Stimulated activated CD4-positive, alpha-beta T cell treated with anti-CD3 and anti-CD28 coated beads, Interleukin-4, amount 100 ng/mL, for 4 hours (primary cell): ENCODE results near the gene TPRG1.

Source experiments
- DNase-seq, 2 experiments: peaks; one replicate each; pipeline ENCODE4 v3.0.0-alpha.2; 2020

TPRG1 gene

DNA sequence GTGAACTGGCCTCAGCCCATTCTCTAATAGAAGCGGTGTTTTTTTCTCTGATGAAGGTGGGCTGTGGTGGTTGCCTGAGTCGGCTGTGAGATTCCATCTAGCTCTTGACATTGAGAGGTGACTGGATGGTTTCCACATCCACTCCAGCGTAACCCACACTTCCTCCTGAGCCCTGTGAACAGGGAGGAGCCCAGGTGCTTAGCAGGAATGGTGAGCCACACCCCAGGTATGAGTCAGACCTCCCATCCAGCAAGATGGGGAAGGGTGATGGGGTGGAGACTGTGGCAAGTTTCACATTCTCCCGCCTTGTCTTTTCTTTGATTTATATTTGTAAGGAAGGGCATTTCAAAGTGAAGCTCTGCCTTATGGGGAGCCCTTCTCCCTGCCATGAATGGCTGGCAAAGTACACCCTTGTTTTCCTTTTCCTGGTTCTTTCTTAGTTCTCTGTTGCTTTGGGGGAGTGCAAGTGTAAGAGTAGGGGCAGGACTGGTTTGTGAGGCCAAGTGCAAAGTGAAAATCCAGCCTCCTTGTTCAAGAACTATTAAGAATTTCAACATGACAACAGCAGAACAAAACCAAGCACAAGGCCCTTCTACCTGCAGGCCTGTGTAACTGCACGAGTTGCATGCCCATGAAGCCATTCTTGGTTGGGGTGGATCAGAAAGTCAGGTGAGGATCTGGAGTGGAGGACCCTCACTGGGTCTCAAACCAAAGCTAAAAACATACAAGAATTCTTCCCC is 4.6 kb upstream of the TPRG1 start:
- no peak for DNase-seq

DNA sequence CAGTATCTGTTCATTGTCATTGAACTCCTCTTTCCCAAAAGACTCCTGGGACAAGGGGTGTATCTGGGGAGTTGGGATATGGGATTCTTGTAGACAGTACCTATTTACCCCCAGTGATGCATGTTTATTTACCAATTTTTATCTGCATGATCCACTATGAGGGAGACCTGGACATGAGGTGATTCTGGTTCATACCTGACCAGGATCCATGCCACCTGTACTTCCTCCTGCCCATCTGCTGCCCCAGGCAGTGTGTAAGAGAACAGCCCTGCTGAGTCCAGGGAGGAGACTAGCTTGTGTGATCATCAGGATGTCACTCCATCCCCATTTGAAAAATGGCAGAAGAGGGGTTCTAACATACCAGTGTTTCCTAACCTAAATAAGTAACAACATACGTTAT is 3.1 kb upstream of the TPRG1 start:
- no peak for DNase-seq

GRCh38 chr3:189169728-189170127 is 2.0 kb upstream of the TPRG1 start:
- no peak for DNase-seq

GRCh38 chr3:189170559-189170958 is 1.2 kb upstream of the TPRG1 start:
- no peak for DNase-seq

DNA sequence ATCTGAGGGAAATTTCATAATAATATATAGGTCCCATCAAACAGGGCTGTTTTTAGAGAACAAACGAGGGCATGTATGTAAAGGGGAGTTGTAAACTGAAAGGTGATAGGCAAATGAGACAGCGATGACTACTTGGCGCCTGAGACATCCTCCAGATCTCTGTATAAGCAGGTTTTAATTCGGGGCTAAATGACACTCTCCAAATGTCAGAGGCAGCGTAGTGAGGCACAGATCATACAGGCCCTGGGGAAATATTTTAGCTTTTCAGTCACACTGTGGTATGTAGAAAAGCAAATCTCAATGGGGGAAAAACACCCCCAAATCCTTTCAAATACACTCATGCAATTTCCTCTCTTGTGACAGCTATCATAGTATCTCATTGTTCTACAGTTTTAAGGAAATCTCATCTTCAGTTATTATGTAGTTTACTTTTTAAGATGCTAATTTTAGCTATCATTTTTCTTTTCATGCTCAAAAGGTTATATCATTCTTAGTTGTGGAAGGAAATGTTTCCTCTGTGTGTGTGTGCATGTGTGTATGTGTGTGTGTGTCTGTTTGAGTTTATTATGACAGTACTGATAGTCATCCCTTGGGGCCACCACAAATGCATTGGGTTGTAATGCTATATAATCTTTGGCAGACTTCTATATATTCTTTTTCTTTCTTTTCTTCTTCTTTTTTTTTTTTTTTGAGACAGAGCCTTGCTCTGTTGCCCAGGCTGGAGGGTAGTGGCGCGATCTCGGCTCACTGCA is 1.1 kb downstream of the TPRG1 start:
- no peak for DNase-seq

- no peak for DNase-seq
Measured at GRCh38 chr3:189184566-189184965, 12.8 kb downstream of the TPRG1 start.

DNA sequence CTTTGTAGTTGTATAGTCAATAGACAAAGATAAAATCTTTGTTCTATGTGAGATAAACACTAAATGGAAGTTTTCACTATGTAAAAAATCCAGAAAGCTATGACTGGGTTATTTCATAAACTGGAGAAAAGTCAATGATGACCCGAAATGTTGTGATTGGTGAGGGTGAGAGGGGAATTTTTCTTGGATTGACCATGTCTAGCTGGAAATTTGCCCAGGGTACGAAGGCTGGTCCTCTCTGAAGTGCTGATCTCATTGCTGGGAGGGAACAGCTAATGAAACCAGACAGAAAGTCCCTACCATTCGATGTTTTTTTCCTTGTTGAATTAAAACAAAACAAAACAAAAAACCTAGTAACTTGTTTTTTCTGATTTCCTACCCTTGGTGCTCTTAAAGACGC is 14.3 kb downstream of the TPRG1 start:
- no peak for DNase-seq

DNA sequence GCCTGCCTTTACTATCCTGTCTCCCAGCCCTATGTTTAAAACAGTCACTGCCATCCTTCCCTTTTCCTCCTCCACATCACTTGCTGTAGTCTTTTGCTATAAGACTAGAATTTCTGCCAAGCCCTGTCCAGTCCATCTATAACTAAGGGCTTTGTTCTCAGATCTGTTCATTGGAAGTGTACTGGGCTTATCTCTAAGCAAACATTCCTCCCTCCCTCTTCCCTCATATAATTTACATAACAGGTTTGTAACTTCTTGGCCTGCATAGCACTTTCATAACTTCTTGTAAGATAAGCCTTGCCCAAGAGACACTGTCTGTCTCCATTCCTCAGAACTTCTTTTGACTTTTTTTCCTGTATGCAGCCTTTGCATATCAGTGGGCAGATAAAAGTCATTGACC is 16.7 kb downstream of the TPRG1 start:
- no peak for DNase-seq

- no peak for DNase-seq
Measured at GRCh38 chr3:189192725-189193124, 21.0 kb downstream of the TPRG1 start.

GRCh38 chr3:189195302-189195701 is 23.5 kb downstream of the TPRG1 start:
- no peak for DNase-seq

DNA sequence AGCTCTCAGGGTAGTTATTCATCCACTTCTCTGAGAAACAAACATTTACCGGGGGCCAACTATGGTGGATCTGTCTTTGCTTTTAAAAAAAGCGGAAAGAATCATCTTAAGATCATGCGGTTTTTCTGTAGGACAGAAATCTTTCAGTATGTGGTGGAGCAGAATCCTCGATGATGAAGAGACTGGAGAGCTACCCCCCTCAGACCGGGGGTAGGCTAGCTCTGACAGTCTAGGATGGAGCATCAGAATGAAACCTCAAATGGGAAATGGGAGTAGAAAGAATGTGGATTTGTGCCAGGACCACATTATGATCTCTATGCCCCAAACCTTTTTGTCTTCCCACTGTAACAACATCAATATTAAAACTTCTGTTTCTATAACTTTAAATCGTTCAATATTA is 30.3 kb downstream of the TPRG1 start:
- no peak for DNase-seq

DNA sequence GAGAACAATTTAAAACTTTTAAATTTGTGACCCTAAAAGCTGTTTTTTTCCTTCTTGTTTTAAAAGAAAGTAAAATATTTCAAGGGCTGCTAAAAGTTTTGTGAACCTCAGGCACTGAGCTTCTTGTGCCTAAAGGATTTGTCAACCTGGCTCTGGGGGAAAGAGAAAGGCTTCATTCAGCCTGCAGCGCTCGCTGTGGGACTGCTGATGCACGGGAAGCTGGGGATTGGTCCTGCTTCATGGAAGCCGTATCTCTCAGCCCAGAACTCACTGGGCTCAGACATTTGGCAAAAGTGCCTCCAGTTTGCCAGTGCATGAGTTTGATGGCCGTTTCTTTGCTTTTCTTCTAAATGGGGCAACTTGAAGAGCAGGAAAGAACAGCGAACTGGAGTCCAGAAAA is 30.8 kb downstream of the TPRG1 start:
- no peak for DNase-seq

GRCh38 chr3:189204167-189204866 is 32.5 kb downstream of the TPRG1 start:
- DNase-seq = no peak

GRCh38 chr3:189204937-189205336 is 33.2 kb downstream of the TPRG1 start:
- no peak for DNase-seq

DNA sequence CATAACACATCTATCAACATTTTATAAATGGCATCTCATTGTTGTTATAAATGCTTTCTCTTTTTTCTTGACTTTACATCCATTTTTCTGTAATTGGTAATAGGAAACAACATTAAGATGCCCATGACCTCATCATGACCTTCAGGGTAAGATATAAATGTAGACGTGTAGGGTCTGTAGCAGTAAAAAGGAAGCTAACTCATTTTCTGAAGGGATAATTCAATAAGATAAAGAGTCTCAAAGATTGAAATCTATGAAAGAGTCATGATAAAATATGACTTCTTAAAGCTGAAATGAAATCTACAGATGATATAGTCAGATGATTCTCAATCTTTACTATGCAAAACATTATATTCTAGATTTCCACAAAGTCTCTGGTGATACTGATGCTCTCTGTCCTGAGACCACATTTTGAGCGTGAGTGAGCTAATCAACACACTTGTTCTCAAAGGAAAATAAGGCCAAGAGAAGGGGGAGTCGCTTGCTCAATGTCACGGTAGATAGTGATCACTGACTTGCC is 38.5 kb downstream of the TPRG1 start:
- DNase-seq = no peak

DNA sequence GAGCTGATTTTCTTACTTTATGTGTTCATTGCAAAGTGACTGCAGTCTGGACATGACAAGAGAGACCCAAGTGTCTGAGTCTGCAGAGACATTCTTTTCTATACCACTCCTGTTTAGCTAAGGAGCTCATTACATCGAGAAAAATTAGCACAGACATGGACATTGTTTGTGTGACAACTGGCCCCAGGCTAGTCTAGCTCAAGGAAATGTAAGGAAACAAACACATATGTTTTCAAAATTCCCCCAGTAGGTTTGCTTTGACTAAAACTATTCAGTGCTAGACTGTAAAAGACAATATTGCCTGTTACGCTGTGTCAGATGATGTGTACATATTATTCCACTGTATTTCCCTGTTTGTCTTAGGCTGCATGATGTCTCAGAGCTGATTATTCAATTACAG is 40.9 kb downstream of the TPRG1 start:
- DNase-seq = no peak

- DNase-seq = no peak
Measured at GRCh38 chr3:189214651-189215050, 42.9 kb downstream of the TPRG1 start.

DNA sequence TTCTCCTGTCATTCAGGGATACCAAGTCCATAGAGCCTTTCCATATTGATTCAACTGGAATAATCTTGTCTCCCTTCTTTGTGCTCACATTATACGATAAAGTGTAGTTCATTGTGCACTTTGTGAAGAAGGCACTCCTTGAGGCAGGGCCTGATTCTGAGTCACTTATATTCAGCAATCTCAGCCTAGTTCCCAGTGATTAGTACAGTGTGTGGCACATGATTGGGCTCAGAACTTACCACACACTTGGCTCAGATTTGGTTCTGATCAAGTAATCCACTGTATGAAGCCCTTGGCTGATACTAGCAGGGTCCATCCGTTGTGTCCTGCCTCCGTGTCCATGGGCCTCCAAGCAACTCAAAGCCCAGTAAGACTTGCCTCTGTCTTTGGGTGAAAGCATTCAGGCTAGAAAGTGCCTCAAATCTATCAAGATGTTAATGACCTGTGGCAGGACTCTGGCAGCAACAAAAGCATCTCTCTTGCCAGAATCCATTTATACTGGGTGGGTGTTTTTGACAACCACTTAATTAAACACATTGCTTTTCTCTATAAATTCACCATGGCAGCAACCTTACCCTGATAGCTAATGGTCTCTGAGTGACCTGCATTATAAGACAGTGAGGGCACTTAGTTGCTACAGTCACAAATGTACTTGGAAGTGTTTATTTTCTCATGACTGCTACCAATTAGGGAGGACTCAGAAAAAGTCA is 51.3 kb downstream of the TPRG1 start:
- DNase-seq = no peak

- no peak for DNase-seq
Measured at GRCh38 chr3:189225431-189225830, 53.7 kb downstream of the TPRG1 start.

DNA sequence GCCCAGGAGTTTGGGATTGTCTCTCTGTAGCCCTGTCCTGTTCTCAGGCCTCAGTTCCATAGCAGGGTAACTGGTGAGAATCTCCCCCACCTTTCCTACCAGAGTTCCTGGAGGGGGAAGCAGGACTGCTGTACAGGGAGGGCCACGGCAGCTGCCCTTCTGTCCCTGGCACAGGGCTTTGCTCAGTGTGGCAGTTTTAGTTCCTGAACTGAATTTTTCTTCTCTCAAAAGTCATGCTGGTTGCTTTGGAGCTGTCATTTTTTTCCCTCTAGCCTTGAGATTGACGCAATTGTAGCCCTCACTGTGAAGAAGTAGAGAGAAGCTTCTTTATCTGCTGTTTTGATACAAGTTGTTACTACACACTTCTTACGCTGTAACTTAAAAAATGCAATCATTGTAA is 55.5 kb downstream of the TPRG1 start:
- no peak for DNase-seq

DNA sequence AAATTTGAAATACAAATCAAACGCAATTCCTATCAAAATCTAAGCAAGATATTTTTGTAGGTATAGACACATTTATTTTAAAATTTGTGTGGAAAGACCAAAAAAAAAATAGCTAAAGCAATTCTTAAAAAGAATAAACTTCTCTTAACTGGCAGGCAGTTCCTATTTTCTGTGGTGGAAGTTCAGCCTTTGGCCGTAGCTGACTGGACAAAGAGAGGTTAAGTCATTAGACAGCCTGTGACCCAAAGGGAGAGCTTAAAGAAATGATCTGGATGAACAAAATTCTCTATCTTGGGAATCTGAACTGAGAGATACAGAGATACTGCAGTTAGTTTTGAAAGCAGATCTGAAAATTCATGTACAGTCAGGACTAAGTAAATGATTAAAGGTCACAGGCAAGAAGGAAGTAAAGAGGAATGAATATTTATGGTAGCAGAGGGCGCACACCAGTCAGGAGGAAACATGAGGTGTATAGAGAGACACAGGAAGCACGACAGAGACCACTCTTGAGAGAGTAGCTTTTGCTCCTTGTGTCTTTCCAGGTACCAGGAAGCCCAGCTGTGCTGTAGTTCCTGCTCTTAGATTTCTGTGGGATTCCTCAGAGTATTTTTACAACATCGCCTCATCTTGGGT is 57.5 kb downstream of the TPRG1 start:
- DNase-seq = no peak

- DNase-seq = no peak
Measured at GRCh38 chr3:189232790-189233189, 61.0 kb downstream of the TPRG1 start.
